Type B pancreatic cell (in vitro differentiated cells): ENCODE results near the gene DNAJB9. TPM values are rescaled to one million over a fixed set of nuclear protein-coding genes. Genes with fewer than 3 reads are reported as not detected.
"Not testable (repeated sequence)": the region's sequence is repeated elsewhere in the genome, so short reads cannot be mapped to it uniquely, and the experiment has no call there.

ENCODE experiments used
- DNase-seq: peaks from one replicate; pipeline ENCODE4 v3.0.0; 2021; ENCODE audit warnings: mixed read lengths; ENCODE audit not compliant: unreplicated experiment; ENCODE audit errors: extremely low spot score
- H3K27ac Mint-ChIP-seq: 2 replicates; pipeline ENCODE4 v1.8.0; 2021; ENCODE audit warnings: mild to moderate bottlenecking, mixed read lengths
- H3K27me3 Mint-ChIP-seq: 2 replicates; pipeline ENCODE4 v1.8.0; 2021; ENCODE audit warnings: mixed read lengths
- H3K36me3 Mint-ChIP-seq: 2 replicates; pipeline ENCODE4 v1.8.0; 2021; ENCODE audit warnings: mixed read lengths
- H3K4me1 Mint-ChIP-seq: one replicate; pipeline ENCODE4 v1.8.0; 2021; ENCODE audit warnings: mixed read lengths; ENCODE audit not compliant: unreplicated experiment
- H3K4me3 Mint-ChIP-seq: 2 replicates; pipeline ENCODE4 v1.8.0; 2021; ENCODE audit warnings: mild to moderate bottlenecking, mixed read lengths
- H3K9me3 Mint-ChIP-seq: 2 replicates; pipeline ENCODE4 v1.8.0; 2021; ENCODE audit warnings: mixed read lengths
- CTCF ChIP-seq: fragments of 200-600 bp; sonication (generic); conservative IDR thresholded peaks from 2 replicates; pipeline ENCODE4 v1.5.0; 2021; ENCODE audit warnings: antibody characterized with exemption, mild to moderate bottlenecking
- total RNA-seq: library from RNA; stranded (reverse); gene quantifications from 2 replicates; pipeline ENCODE4 v1.2.1, GENCODE V29; 2021; ENCODE audit warnings: low replicate concordance

The DNAJB9 gene
- total RNA-seq, 1 donor from 2014 or later, result 21.5 TPM

- Mint-ChIP-seq H3K27me3 (peaks cover 3% of the 10 kb centered on the region), H3K27ac (no peak overlapping the region), H3K4me1 (no peaks in the 10 kb centered on the region), H3K9me3 (no peaks in the 10 kb centered on the region), H3K36me3 (no peaks in the 10 kb centered on the region), H3K4me3 (no peak overlapping the region)
- TF ChIP-seq CTCF, result no peak
- DNase-seq, result no peak
These were observed 28.2 kb upstream of the DNAJB9 start for GRCh38 chr7:108541478-108541877.

- not testable (repeated sequence) for H3K36me3 Mint-ChIP-seq, DNase-seq, H3K27me3 Mint-ChIP-seq, H3K4me1 Mint-ChIP-seq, H3K9me3 Mint-ChIP-seq, H3K4me3 Mint-ChIP-seq, H3K27ac Mint-ChIP-seq
These were observed 21.4 kb upstream of the DNAJB9 start for GRCh38 chr7:108548141-108548896.

- H3K27me3 Mint-ChIP-seq, H3K4me3 Mint-ChIP-seq, H3K4me1 Mint-ChIP-seq, H3K9me3 Mint-ChIP-seq, H3K27ac Mint-ChIP-seq, DNase-seq: not testable (repeated sequence)
- peaks cover 24% of the 10 kb centered on the region for H3K36me3 Mint-ChIP-seq
These were observed 13.0 kb upstream of the DNAJB9 start for GRCh38 chr7:108556665-108557064.

- Mint-ChIP-seq H3K36me3 (peaks cover 26% of the 10 kb centered on the region), H3K27me3 (no peaks in the 10 kb centered on the region), H3K4me3 (no peak overlapping the region), H3K27ac (no peak overlapping the region), H3K9me3 (peaks cover 10% of the 10 kb centered on the region), H3K4me1 (no peaks in the 10 kb centered on the region)
- DNase-seq, result no peak
- TF ChIP-seq CTCF, result no peak
These were observed 12.5 kb upstream of the DNAJB9 start for GRCh38 chr7:108557191-108557590.

- H3K27me3 Mint-ChIP-seq, result no peaks in the 10 kb centered on the region
- peaks cover 29% of the 10 kb centered on the region for H3K36me3 Mint-ChIP-seq
- peaks cover 10% of the 10 kb centered on the region for H3K9me3 Mint-ChIP-seq
- no peak overlapping the region for H3K4me3 Mint-ChIP-seq
- H3K27ac Mint-ChIP-seq, result no peak overlapping the region
- no peak for DNase-seq
- no peak for TF ChIP-seq CTCF
- H3K4me1 Mint-ChIP-seq, result no peaks in the 10 kb centered on the region
These were observed 12.1 kb upstream of the DNAJB9 start for GRCh38 chr7:108557617-108558016.

GRCh38 chr7:108559253-108559652, 10.4 kb upstream of the DNAJB9 start:
- Mint-ChIP-seq H3K36me3 (peaks cover 35% of the 10 kb centered on the region), H3K4me3 (no peak overlapping the region), H3K27ac (no peak overlapping the region), H3K9me3 (peaks cover 10% of the 10 kb centered on the region), H3K4me1 (no peaks in the 10 kb centered on the region), H3K27me3 (no peaks in the 10 kb centered on the region)
- DNase-seq, result no peak
- no peak for TF ChIP-seq CTCF
